ENCODE measurements around the gene AIMP1. TPM values are rescaled to one million over a fixed set of nuclear protein-coding genes. Genes with fewer than 3 reads are reported as not detected.

Gene AIMP1
- polyA plus RNA-seq, 3 donors, result 15.2 to 65.6 (median 56.1) TPM

DNA sequence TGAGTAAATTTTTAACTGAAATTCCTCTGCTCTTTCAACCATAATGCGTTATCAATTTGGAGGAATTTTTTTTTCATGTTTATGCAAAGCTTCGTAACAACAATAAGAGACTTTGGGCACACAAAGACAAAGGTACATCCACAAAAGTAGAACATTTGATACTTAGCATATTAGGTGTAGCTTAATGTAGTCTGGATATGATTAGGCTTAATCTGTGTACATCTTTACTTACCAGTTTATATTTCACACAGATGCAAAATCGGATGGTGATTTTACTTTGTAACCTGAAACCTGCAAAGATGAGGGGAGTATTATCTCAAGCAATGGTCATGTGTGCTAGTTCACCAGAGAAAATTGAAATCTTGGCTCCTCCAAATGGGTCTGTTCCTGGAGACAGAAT, 20.3 kb downstream of the AIMP1 start:
- no peak overlapping the region for H3K4me2 ChIP-seq (replicated peaks; ENCODE audit: extremely low read depth, low read length, poor library complexity, severe bottlenecking)
- H3K27ac Mint-ChIP-seq, result no peak overlapping the region
- peaks cover 12% of the 10 kb centered on the region for H4K20me1 ChIP-seq (ENCODE audit: insufficient read depth, low read length)
- H2AFZ ChIP-seq (ENCODE audit: insufficient read depth, low read depth, low read length, poor library complexity, severe bottlenecking), result no peak overlapping the region
- H3K27ac ChIP-seq (ENCODE audit: low read depth in 1 of 2, low read length in 2 of 2), result no peak overlapping the region
- no CpG with 5 or more reads among the region's 3 CpGs for WGBS (ENCODE audit: insufficient coverage)
- DNase-seq, result no peak
- no peaks in the 10 kb centered on the region for H3K4me1 ChIP-seq (ENCODE audit: control insufficient read depth in 1 of 2, insufficient read depth in 2 of 2, low read length in 2 of 2)
- H3K79me2 ChIP-seq (ENCODE audit: insufficient read depth, low read length), result peaks cover 7% of the 10 kb centered on the region
- no peaks in the 10 kb centered on the region for H3K4me1 Mint-ChIP-seq
- no peak overlapping the region for H3K4me3 Mint-ChIP-seq
- TF ChIP-seq, protein P1, sequence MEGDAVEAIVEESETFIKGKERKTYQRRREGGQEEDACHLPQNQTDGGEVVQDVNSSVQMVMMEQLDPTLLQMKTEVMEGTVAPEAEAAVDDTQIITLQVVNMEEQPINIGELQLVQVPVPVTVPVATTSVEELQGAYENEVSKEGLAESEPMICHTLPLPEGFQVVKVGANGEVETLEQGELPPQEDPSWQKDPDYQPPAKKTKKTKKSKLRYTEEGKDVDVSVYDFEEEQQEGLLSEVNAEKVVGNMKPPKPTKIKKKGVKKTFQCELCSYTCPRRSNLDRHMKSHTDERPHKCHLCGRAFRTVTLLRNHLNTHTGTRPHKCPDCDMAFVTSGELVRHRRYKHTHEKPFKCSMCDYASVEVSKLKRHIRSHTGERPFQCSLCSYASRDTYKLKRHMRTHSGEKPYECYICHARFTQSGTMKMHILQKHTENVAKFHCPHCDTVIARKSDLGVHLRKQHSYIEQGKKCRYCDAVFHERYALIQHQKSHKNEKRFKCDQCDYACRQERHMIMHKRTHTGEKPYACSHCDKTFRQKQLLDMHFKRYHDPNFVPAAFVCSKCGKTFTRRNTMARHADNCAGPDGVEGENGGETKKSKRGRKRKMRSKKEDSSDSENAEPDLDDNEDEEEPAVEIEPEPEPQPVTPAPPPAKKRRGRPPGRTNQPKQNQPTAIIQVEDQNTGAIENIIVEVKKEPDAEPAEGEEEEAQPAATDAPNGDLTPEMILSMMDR (IDR thresholded peaks at IDR 0.05), result no peak
- no peak overlapping the region for H3K9ac ChIP-seq (ENCODE audit: insufficient read depth, low read length, poor library complexity, severe bottlenecking)
- H3K9me3 Mint-ChIP-seq, result peaks cover 0 to 16% (median 5%) of the 10 kb centered on the region in 7 donors
- H3K27me3 Mint-ChIP-seq (ENCODE audit: low read depth in 3 of 3), result no peaks in the 10 kb centered on the region
- peaks cover 76 to 89% of the 10 kb centered on the region in 2 donors for H3K36me3 ChIP-seq (replicated peaks in 1 of 2; ENCODE audit: control insufficient read depth in 1 of 2, insufficient read depth in 2 of 2, low read length in 2 of 2)
- peaks cover 8 to 11% of the 10 kb centered on the region in 2 donors for H3K9me3 ChIP-seq (replicated peaks in 1 of 2; ENCODE audit: control insufficient read depth in 1 of 2, insufficient read depth in 1 of 2, low read length in 2 of 2)
- H3K36me3 Mint-ChIP-seq, result peaks cover 74 to 95% of the 10 kb centered on the region in 2 donors
- no peak overlapping the region for H3K4me3 ChIP-seq (replicated peaks in 1 of 3; ENCODE audit: low read depth in 2 of 3, low read length in 3 of 3)
- intact Hi-C loops (cut with micrococcal nuclease), result no loop called here
- no peaks in the 10 kb centered on the region for H3K27me3 ChIP-seq (ENCODE audit: control insufficient read depth in 2 of 2, insufficient read depth in 2 of 2, low read length in 2 of 2)

GRCh38 chr4:106337916-106338315, 21.6 kb downstream of the AIMP1 start:
- Mint-ChIP-seq H3K36me3 (peaks cover 77 to 97% of the 10 kb centered on the region in 2 donors), H3K27me3 (ENCODE audit: low read depth in 3 of 3) (no peaks in the 10 kb centered on the region), H3K9me3 (peaks cover 0 to 16% (median 5%) of the 10 kb centered on the region in 7 donors), H3K4me1 (no peaks in the 10 kb centered on the region), H3K27ac (no peak overlapping the region), H3K4me3 (no peak overlapping the region)
- H3K27me3 ChIP-seq (ENCODE audit: control insufficient read depth in 2 of 2, insufficient read depth in 2 of 2, low read length in 2 of 2), result no peaks in the 10 kb centered on the region
- DNase-seq, result no peak
- H4K20me1 ChIP-seq (ENCODE audit: insufficient read depth, low read length), result peaks cover 25% of the 10 kb centered on the region
- no peak overlapping the region for H3K4me3 ChIP-seq (replicated peaks in 1 of 3; ENCODE audit: low read depth in 2 of 3, low read length in 3 of 3)
- H3K79me2 ChIP-seq (ENCODE audit: insufficient read depth, low read length), result peaks cover 20% of the 10 kb centered on the region
- H2AFZ ChIP-seq (ENCODE audit: insufficient read depth, low read depth, low read length, poor library complexity, severe bottlenecking), result no peak overlapping the region
- H3K4me2 ChIP-seq (replicated peaks; ENCODE audit: extremely low read depth, low read length, poor library complexity, severe bottlenecking), result no peak overlapping the region
- intact Hi-C loops (cut with micrococcal nuclease), result no loop called here
- TF ChIP-seq, protein P1 (IDR thresholded peaks at IDR 0.05), result no peak
- H3K9ac ChIP-seq (ENCODE audit: insufficient read depth, low read length, poor library complexity, severe bottlenecking), result no peak overlapping the region
- H3K36me3 ChIP-seq (replicated peaks in 1 of 2; ENCODE audit: control insufficient read depth in 1 of 2, insufficient read depth in 2 of 2, low read length in 2 of 2), result peaks cover 66 to 94% of the 10 kb centered on the region in 2 donors
- H3K9me3 ChIP-seq (replicated peaks in 1 of 2; ENCODE audit: control insufficient read depth in 1 of 2, insufficient read depth in 1 of 2, low read length in 2 of 2), result peaks cover 8 to 11% of the 10 kb centered on the region in 2 donors
- no peak overlapping the region for H3K27ac ChIP-seq (ENCODE audit: low read depth in 1 of 2, low read length in 2 of 2)
- no peaks in the 10 kb centered on the region for H3K4me1 ChIP-seq (ENCODE audit: control insufficient read depth in 1 of 2, insufficient read depth in 2 of 2, low read length in 2 of 2)

Data from CD14-positive monocyte (primary cell).